ENCODE data around the gene PCDHB15.
"Not testable (repeated sequence)": the region's sequence is repeated elsewhere in the genome, so short reads cannot be mapped to it uniquely, and the experiment has no call there.

The PCDHB15 gene

DNA sequence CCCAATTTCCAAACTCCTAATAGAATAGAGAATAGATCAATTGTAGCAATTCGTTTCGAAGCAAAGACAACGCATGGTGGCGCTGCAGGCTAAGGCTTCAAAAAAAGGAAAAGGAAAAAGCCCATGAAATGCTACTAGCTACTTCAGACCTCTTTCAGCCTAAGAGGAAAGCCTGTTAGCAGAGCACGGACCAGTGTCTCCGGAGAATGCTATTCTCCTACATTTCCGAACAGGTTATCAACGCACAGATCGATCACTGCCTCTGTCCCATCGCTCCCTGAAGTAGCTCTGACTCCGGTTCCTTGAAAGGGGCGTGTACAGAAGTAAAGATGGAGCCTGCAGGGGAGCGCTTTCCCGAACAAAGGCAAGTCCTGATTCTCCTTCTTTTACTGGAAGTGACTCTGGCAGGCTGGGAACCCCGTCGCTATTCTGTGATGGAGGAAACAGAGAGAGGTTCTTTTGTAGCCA is at the start of gene PCDHB15:
Gene PCDHB15 (plus strand): TSS at position 146 of the 468 bp plus-strand sequence. CDS start 184 bp downstream, at position 330.
- no peak for DNase-seq (ENCODE audit: low read depth in 2 of 2, low spot score in 1 of 2)

DNA sequence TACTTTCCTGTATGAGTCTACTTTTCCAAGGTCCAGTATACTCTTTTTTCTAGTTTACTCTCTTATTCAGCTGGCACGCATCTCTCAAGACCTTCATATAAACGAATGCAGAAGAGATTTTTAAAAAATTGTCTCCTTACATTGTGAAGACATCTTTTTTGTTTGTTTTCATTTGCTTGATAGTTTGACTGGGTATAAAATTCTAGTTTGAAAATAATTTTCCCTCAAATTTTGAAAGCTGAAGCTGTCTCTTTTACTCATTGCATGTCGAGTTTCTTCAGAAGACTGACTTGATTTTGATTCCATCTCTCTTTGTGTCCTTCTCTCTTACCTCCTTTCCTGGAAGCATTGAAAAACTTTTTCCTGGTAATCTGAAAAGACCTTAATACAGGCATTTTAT is 48.8 kb upstream of the PCDHB15 start:
- no peak for DNase-seq (ENCODE audit: low read depth in 2 of 2, low spot score in 1 of 2)

DNA sequence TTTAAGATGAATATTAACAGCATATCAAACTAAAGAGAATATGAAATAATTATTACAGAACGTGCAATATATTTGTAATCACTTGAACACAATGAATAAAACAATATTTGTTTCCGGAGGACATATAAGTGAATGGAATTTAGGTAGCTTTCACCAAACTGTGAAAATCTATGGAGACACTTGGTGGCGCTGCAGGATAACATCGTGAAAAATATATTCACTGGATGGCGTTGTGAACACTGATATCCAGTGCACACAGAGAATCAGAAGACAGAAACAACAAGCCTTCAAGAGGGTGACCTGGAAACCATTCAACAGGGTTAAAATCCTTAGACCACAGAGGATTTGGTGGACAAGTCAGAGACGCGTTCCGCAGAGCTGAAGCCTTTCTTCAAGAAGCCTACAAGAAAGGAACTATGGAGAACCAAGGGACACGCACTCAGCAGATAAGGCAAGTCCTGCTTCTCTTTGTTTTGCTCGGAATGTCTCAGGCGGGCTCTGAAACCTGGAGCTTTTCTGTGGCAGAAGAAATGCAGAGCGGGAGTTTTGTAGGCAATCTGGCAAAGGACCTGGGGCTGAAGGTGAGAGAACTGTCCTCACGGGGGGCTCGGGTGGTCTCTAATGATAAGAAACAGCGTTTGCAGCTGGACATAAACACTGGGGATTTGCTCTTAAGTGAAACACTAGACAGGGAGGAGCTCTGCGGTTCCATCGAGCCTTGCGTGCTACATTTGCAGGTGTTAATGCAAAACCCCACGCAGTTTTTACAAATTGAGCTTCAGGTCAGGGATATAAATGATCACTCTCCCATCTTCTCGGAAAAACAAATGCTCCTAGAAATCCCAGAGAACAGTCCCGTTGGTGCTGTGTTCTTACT is 45.6 kb upstream of the PCDHB15 start, which contains the start of gene PCDHB11:
Gene PCDHB11 (plus strand): TSS at position 269 of the 877 bp plus-strand sequence. CDS start 148 bp downstream, at position 417.
- no peak for DNase-seq (ENCODE audit: low read depth in 2 of 2, low spot score in 1 of 2)

DNA sequence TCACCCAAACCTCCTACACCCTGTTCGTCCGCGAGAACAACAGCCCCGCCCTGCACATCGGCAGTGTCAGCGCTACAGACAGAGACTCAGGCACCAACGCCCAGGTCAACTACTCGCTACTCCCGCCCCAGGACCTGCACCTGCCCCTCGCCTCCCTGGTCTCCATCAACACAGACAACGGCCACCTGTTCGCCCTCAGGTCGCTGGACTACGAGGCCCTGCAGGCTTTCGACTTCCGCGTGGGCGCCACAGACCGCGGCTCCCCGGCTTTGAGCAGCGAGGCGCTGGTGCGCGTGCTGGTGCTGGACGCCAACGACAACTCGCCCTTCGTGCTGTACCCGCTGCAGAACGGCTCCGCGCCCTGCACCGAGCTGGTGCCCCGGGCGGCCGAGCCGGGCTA is 44.1 kb upstream of the PCDHB15 start:
- not testable (repeated sequence) for DNase-seq (ENCODE audit: low read depth in 2 of 2, low spot score in 1 of 2)

DNA sequence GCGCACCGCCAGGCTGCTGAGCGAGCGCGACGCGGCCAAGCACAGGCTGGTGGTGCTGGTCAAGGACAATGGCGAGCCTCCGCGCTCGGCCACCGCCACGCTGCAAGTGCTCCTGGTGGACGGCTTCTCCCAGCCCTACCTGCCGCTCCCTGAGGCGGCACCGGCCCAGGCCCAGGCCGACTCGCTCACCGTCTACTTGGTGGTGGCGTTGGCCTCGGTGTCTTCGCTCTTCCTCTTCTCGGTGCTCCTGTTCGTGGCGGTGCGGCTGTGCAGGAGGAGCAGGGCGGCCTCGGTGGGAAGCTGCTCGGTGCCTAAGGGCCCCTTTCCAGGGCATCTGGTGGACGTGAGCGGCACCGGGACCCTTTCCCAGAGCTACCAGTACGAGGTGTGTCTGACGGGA is 43.5 kb upstream of the PCDHB15 start:
- not testable (repeated sequence) for DNase-seq (ENCODE audit: low read depth in 2 of 2, low spot score in 1 of 2)

DNA sequence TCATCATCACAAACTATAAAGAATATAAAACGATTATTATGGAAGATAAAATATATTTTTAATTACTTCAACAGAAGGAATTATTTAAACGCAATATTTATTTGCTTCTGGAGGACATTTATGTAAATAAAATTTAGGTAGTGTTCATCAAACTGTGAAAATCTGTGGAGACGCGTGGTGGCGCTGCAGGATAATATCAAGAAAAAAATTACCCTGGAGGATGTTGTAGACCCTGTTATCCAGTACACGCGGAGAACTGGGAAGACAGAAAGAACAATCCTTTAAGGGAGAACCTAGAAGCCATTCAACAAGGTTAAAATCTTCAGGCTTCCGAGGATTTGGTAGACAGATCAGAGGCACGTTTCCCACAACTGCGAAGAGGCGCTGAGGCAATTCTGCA is 36.7 kb upstream of the PCDHB15 start, which contains the start of gene PCDHB12:
Gene PCDHB12 (plus strand): TSS at position 242 of the 400 bp plus-strand sequence. CDS start 189 bp downstream, outside the sequence.
- no peak for DNase-seq (ENCODE audit: low read depth in 2 of 2, low spot score in 1 of 2)

DNA sequence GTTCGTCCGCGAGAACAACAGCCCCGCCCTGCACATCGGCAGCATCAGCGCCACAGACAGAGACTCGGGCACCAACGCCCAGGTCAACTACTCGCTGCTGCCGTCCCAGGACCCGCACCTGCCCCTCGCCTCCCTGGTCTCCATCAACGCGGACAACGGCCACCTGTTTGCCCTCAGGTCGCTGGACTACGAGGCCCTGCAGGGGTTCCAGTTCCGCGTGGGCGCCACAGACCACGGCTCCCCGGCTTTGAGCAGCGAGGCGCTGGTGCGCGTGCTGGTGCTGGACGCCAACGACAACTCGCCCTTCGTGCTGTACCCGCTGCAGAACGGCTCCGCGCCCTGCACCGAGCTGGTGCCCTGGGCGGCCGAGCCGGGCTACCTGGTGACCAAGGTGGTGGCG is 34.9 kb upstream of the PCDHB15 start:
- not testable (repeated sequence) for DNase-seq (ENCODE audit: low read depth in 2 of 2, low spot score in 1 of 2)

DNA sequence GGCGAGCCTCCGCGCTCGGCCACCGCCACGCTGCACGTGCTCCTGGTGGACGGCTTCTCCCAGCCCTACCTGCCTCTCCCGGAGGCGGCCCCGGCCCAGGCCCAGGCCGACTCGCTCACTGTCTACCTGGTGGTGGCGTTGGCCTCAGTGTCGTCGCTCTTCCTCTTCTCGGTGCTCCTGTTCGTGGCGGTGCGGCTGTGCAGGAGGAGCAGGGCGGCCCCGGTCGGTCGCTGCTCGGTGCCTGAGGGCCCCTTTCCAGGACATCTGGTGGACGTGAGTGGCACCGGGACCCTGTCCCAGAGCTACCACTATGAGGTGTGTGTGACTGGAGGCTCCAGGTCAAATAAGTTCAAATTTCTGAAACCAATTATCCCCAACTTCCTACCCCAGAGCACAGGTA is 34.3 kb upstream of the PCDHB15 start:
- DNase-seq (ENCODE audit: low read depth in 2 of 2, low spot score in 1 of 2): not testable (repeated sequence)

DNA sequence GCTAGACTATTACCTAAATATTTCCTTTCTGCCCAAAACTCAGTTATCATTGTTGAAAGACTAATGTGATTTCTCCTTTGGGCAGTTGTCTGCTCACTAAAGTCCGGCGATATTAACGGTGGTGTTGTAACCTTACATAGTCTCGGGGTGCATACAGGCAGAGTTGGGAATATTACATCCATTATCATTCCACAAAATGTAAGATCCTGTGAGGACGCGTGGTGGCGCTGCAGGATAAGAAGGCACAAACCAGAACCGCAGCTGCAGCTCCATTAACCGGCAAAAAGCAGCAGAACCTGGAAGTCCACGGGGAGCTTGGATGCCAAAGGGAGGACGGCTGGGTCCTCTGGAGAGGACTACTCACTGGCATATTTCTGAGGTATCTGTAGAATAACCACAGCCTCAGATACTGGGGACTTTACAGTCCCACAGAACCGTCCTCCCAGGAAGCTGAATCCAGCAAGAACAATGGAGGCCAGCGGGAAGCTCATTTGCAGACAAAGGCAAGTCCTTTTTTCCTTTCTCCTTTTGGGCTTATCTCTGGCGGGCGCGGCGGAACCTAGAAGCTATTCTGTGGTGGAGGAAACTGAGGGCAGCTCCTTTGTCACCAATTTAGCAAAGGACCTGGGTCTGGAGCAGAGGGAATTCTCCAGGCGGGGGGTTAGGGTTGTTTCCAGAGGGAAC is 31.4 kb upstream of the PCDHB15 start, which contains the start of gene PCDHB13:
Gene PCDHB13 (plus strand): TSS at position 264 of the 684 bp plus-strand sequence. CDS start 205 bp downstream, at position 469.
- DNase-seq (ENCODE audit: low read depth in 2 of 2, low spot score in 1 of 2): not testable (repeated sequence)

DNA sequence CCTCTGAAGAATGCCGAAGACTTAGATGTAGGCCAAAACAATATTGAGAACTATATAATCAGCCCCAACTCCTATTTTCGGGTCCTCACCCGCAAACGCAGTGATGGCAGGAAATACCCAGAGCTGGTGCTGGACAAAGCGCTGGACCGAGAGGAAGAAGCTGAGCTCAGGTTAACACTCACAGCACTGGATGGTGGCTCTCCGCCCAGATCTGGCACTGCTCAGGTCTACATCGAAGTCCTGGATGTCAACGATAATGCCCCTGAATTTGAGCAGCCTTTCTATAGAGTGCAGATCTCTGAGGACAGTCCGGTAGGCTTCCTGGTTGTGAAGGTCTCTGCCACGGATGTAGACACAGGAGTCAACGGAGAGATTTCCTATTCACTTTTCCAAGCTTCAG is 30.6 kb upstream of the PCDHB15 start:
- not testable (repeated sequence) for DNase-seq (ENCODE audit: low read depth in 2 of 2, low spot score in 1 of 2)

DNA sequence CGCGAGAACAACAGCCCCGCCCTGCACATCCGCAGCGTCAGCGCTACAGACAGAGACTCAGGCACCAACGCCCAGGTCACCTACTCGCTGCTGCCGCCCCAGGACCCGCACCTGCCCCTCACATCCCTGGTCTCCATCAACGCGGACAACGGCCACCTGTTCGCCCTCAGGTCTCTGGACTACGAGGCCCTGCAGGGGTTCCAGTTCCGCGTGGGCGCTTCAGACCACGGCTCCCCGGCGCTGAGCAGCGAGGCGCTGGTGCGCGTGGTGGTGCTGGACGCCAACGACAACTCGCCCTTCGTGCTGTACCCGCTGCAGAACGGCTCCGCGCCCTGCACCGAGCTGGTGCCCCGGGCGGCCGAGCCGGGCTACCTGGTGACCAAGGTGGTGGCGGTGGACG is 29.7 kb upstream of the PCDHB15 start:
- DNase-seq (ENCODE audit: low read depth in 2 of 2, low spot score in 1 of 2): not testable (repeated sequence)

DNA sequence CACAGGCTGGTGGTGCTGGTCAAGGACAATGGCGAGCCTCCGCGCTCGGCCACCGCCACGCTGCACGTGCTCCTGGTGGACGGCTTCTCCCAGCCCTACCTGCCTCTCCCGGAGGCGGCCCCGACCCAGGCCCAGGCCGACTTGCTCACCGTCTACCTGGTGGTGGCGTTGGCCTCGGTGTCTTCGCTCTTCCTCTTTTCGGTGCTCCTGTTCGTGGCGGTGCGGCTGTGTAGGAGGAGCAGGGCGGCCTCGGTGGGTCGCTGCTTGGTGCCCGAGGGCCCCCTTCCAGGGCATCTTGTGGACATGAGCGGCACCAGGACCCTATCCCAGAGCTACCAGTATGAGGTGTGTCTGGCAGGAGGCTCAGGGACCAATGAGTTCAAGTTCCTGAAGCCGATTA is 29.2 kb upstream of the PCDHB15 start:
- DNase-seq (ENCODE audit: low read depth in 2 of 2, low spot score in 1 of 2): not testable (repeated sequence)

DNA sequence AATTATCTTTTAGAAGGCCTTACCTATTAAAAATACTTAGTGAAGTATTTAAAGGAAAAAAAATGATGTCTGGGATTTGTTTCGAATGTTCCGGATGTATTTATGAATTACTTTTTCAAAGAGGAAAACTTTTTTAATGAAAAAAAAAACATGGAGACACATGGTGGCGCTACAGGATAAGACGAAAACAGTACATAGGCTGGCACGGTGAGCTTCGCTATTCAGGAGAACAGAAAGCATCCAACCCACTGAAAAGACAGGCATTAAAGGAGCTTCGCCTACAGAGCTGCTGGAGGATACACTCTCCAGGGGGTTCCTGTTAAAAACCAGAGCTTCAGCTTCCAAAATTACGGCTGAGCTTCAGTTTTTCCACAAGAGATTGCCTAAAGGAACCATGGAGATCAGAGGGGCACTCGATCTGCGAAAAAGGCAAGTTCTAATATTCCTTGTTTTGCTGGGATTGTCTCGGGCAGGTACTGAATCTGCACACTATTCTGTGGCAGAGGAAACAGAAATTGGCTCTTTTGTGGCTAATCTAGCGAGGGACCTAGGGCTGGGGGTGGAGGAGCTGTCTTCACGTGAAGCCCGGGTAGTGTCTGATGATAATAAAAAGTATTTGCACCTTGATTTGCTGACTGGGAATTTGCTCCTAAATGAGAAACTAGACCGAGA is 21.9 kb upstream of the PCDHB15 start, which contains the start of gene PCDHB14:
Gene PCDHB14 (plus strand): TSS at position 232 of the 672 bp plus-strand sequence. CDS start 163 bp downstream, at position 395.
- DNase-seq (ENCODE audit: low read depth in 2 of 2, low spot score in 1 of 2): no peak

DNA sequence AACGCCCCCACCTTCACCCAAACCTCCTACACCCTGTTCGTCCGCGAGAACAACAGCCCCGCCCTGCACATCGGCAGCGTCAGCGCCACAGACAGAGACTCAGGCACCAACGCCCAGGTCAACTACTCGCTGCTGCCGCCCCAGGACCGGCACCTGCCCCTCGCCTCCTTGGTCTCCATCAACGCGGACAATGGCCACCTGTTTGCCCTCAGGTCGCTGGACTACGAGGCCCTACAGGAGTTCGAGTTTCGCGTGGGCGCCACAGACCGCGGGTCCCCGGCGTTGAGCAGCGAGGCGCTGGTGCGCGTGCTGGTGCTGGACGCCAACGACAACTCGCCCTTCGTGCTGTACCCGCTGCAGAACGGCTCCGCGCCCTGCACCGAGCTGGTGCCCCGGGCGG is 20.4 kb upstream of the PCDHB15 start:
- not testable (repeated sequence) for DNase-seq (ENCODE audit: low read depth in 2 of 2, low spot score in 1 of 2)

DNA sequence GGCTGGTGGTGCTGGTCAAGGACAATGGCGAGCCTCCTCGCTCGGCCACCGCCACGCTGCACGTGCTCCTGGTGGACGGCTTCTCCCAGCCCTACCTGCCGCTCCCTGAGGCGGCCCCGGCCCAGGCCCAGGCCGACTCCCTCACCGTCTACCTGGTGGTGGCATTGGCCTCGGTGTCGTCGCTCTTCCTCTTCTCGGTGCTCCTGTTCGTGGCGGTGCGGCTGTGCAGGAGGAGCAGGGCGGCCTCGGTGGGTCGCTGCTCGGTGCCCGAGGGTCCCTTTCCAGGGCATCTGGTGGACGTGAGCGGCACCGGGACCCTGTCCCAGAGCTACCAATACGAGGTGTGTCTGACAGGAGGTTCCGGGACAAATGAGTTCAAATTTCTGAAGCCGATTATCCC is 19.8 kb upstream of the PCDHB15 start:
- DNase-seq (ENCODE audit: low read depth in 2 of 2, low spot score in 1 of 2): not testable (repeated sequence)

DNA sequence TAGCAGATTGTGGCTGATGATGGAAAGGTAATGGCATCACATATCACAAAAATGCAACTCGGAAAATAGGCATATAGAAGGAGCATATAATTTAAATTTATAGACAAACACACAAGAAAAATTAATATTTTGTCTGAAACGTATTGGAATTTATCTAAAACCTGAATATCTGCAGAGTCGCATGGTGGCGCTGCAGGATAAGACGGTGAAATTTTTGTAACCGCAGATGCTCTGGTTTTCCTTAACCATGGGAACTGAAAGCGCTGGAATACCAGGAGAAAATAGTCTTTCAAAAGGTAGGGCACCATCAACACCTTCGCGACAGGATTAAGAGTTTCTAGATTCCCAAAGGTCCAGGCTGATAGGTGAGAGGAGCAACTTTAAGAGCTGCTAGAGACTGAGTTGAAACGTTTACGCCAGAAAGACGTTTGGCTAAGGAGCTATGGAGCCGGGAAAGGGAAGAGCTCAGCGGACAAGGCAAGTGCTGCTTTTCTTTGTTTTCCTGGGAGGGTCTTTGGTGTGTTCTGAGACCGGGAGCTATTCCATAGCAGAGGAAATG is 11.0 kb upstream of the PCDHB15 start:
- DNase-seq (ENCODE audit: low read depth in 2 of 2, low spot score in 1 of 2): no peak

DNA sequence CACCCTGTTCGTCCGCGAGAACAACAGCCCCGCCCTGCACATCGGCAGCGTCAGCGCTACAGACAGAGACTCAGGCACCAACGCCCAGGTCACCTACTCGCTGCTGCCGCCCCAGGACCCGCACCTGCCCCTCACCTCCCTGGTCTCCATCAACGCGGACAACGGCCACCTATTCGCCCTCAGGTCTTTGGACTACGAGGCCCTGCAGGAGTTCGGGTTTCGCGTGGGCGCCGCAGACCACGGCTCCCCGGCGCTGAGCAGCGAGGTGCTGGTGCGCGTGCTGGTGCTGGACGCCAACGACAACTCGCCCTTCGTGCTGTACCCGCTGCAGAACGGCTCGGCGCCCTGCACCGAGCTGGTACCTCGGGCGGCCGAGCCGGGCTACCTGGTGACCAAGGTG is 9.3 kb upstream of the PCDHB15 start:
- not testable (repeated sequence) for DNase-seq (ENCODE audit: low read depth in 2 of 2, low spot score in 1 of 2)

DNA sequence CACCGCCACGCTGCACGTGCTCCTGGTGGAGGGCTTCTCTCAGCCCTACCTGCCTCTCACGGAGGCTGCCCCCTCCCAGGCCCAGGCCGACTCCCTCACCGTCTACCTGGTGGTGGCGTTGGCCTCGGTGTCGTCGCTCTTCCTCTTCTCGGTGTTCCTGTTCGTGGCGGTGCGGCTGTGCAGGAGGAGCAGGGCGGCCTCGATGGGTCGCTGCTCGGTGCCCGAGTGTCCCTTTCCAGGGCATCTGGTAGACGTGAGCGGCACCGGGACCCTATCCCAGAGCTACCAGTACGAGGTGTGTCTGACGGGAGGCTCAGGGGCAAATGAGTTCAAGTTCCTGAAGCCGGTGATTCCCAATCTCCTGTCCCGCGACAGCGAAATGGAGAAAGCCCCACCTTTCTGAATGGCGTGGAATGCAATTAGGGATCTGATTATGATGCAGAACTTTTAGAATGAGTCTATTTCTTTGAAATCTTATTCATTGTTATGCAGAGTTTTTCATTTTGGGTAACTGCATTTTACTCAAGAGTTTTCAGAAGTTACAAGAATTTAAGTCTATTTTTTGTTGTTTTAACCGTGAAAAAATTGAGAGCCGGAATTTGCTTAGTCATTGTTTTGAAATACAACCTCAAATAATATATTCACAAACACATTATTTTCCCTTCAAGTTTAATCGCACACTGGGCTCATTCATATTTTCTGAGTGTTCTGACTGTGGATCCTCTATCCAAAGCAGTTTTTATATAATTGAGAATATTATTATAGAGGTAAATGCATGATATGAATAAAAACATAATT is 8.5 kb upstream of the PCDHB15 start:
- no peak for DNase-seq (ENCODE audit: low read depth in 2 of 2, low spot score in 1 of 2)

DNA sequence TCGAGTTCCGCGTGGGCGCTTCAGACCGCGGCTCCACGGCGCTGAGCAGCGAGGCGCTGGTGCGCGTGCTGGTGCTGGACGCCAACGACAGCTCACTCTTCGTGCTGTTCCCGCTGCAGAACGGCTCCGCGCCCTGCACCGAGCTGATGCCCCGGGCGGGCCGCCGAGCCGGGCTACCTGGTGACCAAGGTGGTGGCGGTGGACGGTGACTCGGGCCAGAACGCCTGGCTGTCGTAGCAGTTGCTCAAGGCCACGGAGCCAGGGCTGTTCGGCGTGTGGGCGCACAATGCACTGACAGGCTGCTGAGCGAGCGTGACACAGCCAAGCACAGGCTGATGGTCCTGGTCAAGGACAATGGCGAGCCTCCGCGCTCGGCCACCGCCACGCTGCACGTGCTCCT is 3.7 kb upstream of the PCDHB15 start:
- no peak for DNase-seq (ENCODE audit: low read depth in 2 of 2, low spot score in 1 of 2)

DNA sequence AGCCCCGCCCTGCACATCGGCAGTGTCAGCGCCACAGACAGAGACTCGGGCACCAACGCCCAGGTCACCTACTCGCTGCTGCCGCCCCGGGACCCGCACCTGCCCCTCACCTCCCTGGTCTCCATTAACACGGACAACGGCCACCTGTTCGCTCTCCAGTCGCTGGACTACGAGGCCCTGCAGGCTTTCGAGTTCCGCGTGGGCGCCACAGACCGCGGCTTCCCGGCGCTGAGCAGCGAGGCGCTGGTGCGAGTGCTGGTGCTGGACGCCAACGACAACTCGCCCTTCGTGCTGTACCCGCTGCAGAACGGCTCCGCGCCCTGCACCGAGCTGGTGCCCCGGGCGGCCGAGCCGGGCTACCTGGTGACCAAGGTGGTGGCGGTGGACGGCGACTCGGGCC is 1.8 kb downstream of the PCDHB15 start:
- not testable (repeated sequence) for DNase-seq (ENCODE audit: low read depth in 2 of 2, low spot score in 1 of 2)
